HepG2 (cell line): ENCODE results near the gene HAUS1. TPM values are rescaled to one million over a fixed set of nuclear protein-coding genes. Genes with fewer than 3 reads are reported as not detected.
A peak's percentile ranks its signal among the peaks of the same experiment; 100 is the strongest.

Source experiments
- CREM ChIP-seq, 2 experiments: sonication (generic) in 1 of 2; formaldehyde crosslinking in 1 of 2; IDR thresholded peaks; 2 replicates each; pipeline versions ENCODE4 v1.4.0 to v1.6.1; 2016 to 2020; ENCODE audit warnings: antibody characterized with exemption in 1 of 2, mild to moderate bottlenecking in 1 of 2, missing genetic modification reagents in 1 of 2
- FOXA3 ChIP-seq: IDR thresholded peaks from 2 replicates; pipeline ENCODE4 v1.6.1; 2016; ENCODE audit warnings: missing genetic modification reagents, missing compliant biosample characterization
- MED13 ChIP-seq: sonication (generic); formaldehyde crosslinking; IDR thresholded peaks from 2 replicates; pipeline ENCODE4 v1.5.0; 2020; ENCODE audit warnings: missing genetic modification reagents
- MIXL1 ChIP-seq: IDR thresholded peaks from 2 replicates; pipeline ENCODE4 v1.6.1; 2016
- ONECUT2 ChIP-seq: sonication (generic); formaldehyde crosslinking; IDR thresholded peaks from 2 replicates; pipeline ENCODE4 v1.4.0; 2020; ENCODE audit warnings: missing genetic modification reagents
- PITX1 ChIP-seq: sonication (generic); formaldehyde crosslinking; IDR thresholded peaks from 2 replicates; pipeline ENCODE4 v1.5.1; 2020; ENCODE audit warnings: mild to moderate bottlenecking, missing genetic modification reagents
- POLR2AphosphoS5 ChIP-seq: IDR thresholded peaks from 2 replicates; pipeline ENCODE4 v1.6.1; 2012; ENCODE audit warnings: low read depth, low read length
- RFX3 ChIP-seq: IDR thresholded peaks from 2 replicates; pipeline ENCODE4 v1.6.1; 2016; ENCODE audit warnings: missing biosample characterization, missing genetic modification reagents
- TCF7 ChIP-seq: sonication (generic); IDR thresholded peaks from 2 replicates; pipeline ENCODE4 v1.6.1; 2016; ENCODE audit warnings: antibody characterized with exemption, low read depth
- TCF7L2 ChIP-seq: IDR thresholded peaks from 2 replicates; pipeline ENCODE4 v1.6.1; 2011; ENCODE audit warnings: mild to moderate bottlenecking, low read depth, low read length, moderate library complexity
- ZBTB1 ChIP-seq: sonication (generic); formaldehyde crosslinking; IDR thresholded peaks from 2 replicates; pipeline ENCODE4 v1.4.0; 2020; ENCODE audit warnings: missing genetic modification reagents, borderline replicate concordance
- ZBTB40 ChIP-seq, 2 experiments: fragments of 450-650 bp in 1 of 2; sonication (generic) in 1 of 2; formaldehyde crosslinking in 1 of 2; IDR thresholded peaks; 2 replicates each; pipeline versions ENCODE4 v1.6.1 to v1.8.0; 2016 to 2022; ENCODE audit warnings: antibody characterized with exemption in 1 of 2, mild to moderate bottlenecking in 1 of 2, missing genetic modification reagents in 1 of 2
- ZFP36L1 ChIP-seq: sonication (generic); formaldehyde crosslinking; IDR thresholded peaks from 2 replicates; pipeline ENCODE4 v1.8.0; 2022; ENCODE audit warnings: mild to moderate bottlenecking, missing genetic modification reagents, moderate library complexity
- ZFP36L2 ChIP-seq: sonication (generic); formaldehyde crosslinking; IDR thresholded peaks from 2 replicates; pipeline ENCODE4 v1.4.0; 2020; ENCODE audit warnings: missing genetic modification reagents
- ZNF597 ChIP-seq: sonication (generic); formaldehyde crosslinking; IDR thresholded peaks from 2 replicates; pipeline ENCODE4 v1.5.0; 2020; ENCODE audit warnings: missing genetic modification reagents
- ZNF619 ChIP-seq: sonication (generic); formaldehyde crosslinking; IDR thresholded peaks from 2 replicates; pipeline ENCODE4 v1.4.0; 2020; ENCODE audit warnings: mild to moderate bottlenecking, missing genetic modification reagents
- ZNF737 ChIP-seq: sonication (generic); formaldehyde crosslinking; IDR thresholded peaks from 2 replicates; pipeline ENCODE4 v1.5.0; 2020; ENCODE audit warnings: missing genetic modification reagents, mild to moderate bottlenecking, borderline replicate concordance
- ZNF816 ChIP-seq: sonication (generic); formaldehyde crosslinking; IDR thresholded peaks from 2 replicates; pipeline ENCODE4 v1.8.0; 2022; ENCODE audit warnings: missing genetic modification reagents, mild to moderate bottlenecking, borderline replicate concordance
- ZSCAN30 ChIP-seq: sonication (generic); formaldehyde crosslinking; IDR thresholded peaks from 2 replicates; pipeline ENCODE4 v1.5.0; 2020; ENCODE audit warnings: mild to moderate bottlenecking, missing genetic modification reagents
- polyA plus RNA-seq, 8 experiments: library from polyadenylated mRNA; depleted of rRNA in 3 of 8; stranded (reverse) in 7 of 8; unstranded in 1 of 8; fragments of >200 nt; fragmentation: Illumina TruSeq in 4 of 8; extraction: Trizol in 4 of 8; gene quantifications; 2 replicates each; pipeline versions ENCODE4 v1.2.1 to v1.2.3, GENCODE V29; 2011 to 2016; ENCODE audit warnings: low read depth in 4 of 8, missing spikeins in 1 of 8, mixed read lengths in 1 of 8; ENCODE audit not compliant: insufficient read depth in 1 of 8
- total RNA-seq, 5 experiments: library from RNA; depleted of rRNA; stranded (reverse); fragments of >200 nt; fragmentation: Illumina TruSeq; extraction: Trizol; gene quantifications; 2 replicates each; pipeline ENCODE4 v1.2.3, GENCODE V29; 2016; ENCODE audit warnings: low read depth in 1 of 5

HAUS1 gene
- total and polyA plus RNA-seq, 2 of the 13 experiments (the other 11 are each of a cell fraction or from before 2014, with no cell fraction given), result 20.6 to 59.2 TPM

- TF ChIP-seq ZNF619, result peak; percentile 89
- TF ChIP-seq ZSCAN30, result no peak
- TF ChIP-seq MED13 (CRISPR knock-in tag), result peak; percentile 53; the same call in 1 of the 2 replicates
- no peak; the same call in 1 of the 2 replicates for TF ChIP-seq FOXA3
- TF ChIP-seq ZBTB1 (CRISPR knock-in tag), result no peak
- no peak for TF ChIP-seq MIXL1 (CRISPR knock-in tag)
- no peak for TF ChIP-seq ZNF737 (CRISPR knock-in tag)
- no peak for TF ChIP-seq ONECUT2 (CRISPR knock-in tag)
- TF ChIP-seq ZNF597 (CRISPR knock-in tag), result 0 out of 2 replicates have a peak, but pooled peaks have one; percentile 10
- no peak for TF ChIP-seq RFX3 (CRISPR knock-in tag)
- 0 out of 2 replicates have a peak, but pooled peaks have one; percentile 38 for TF ChIP-seq CREM (IDR thresholded peaks at IDR 0.05)
- TF ChIP-seq CREM (CRISPR knock-in tag; IDR thresholded peaks at IDR 0.05), result no peak
- no peak; the same call in 1 of the 2 replicates for TF ChIP-seq ZFP36L1 (CRISPR knock-in tag)
- peak; percentile 94 for TF ChIP-seq POLR2AphosphoS5
- no peak for TF ChIP-seq TCF7L2
- TF ChIP-seq ZFP36L2 (CRISPR knock-in tag), result no peak
- TF ChIP-seq PITX1 (CRISPR knock-in tag), result no peak
- TF ChIP-seq TCF7, result no peak
- TF ChIP-seq ZNF816 (CRISPR knock-in tag), result no peak
- no peak; the same call in 1 of the 2 replicates for TF ChIP-seq ZBTB40 (IDR thresholded peaks at IDR 0.05)
- peak; percentile 88 for TF ChIP-seq ZBTB40 (CRISPR knock-in tag; IDR thresholded peaks at IDR 0.05)
These were observed 6.2 kb upstream of the HAUS1 start, which contains the start of gene ATP5F1A (continued) for GRCh38 chr18:46097801-46098615.
